Endothelial cell of umbilical vein (primary cell): ENCODE data around the gene GTF2IRD1. TPM values are rescaled to one million over a fixed set of nuclear protein-coding genes. Genes with fewer than 3 reads are reported as not detected.

Experiments used
- BruUV-seq: library from RNA; stranded (reverse); fragments of 400-500 nt; replicated peaks from 2 replicates; lab custom pipeline; 2021; lab: Mats Ljungman, UMichigan
- CTCF ChIA-PET: fragments of 300-600, 350-600 bp; sonication (Branson Sonifier 250); formaldehyde crosslinking; loops from one replicate; lab custom pipeline; 2021; ENCODE audit warnings: antibody characterized with exemption, inconsistent platforms; lab: Charles Lee
- POLR2A ChIA-PET: fragments of 300-600, 350-600 bp; sonication (Branson Sonifier 250); formaldehyde crosslinking; loops from one replicate; lab custom pipeline; 2021; ENCODE audit warnings: antibody characterized with exemption, inconsistent platforms; lab: Charles Lee
- DNase-seq: peaks from one replicate; pipeline ENCODE4 v3.0.0-alpha.2; 2011; ENCODE audit warnings: low read depth, low spot score
- FAIRE-seq: peaks from 2 replicates; lab custom pipeline; 2011; peaks lifted over from hg19 to GRCh38; lab: Jason Lieb, UNC
- H2AFZ ChIP-seq: 2 replicates; pipeline ENCODE4 v1.6.0; 2012; ENCODE audit warnings: low read depth, low read length, control low read depth, inconsistent platforms
- H3K27ac ChIP-seq: 2 replicates; pipeline ENCODE4 v1.5.1; 2011; ENCODE audit warnings: low read depth, mild to moderate bottlenecking, control low read depth, low read length, moderate library complexity; ENCODE audit not compliant: insufficient read depth
- H3K27me3 ChIP-seq, 2 experiments: 2 replicates each; pipeline versions ENCODE4 v1.6.0 to v1.6.1; 2011; ENCODE audit warnings: low read length in 2 of 2, mixed read lengths in 1 of 2; ENCODE audit not compliant: control insufficient read depth in 2 of 2, insufficient read depth in 2 of 2
- H3K36me3 ChIP-seq, 2 experiments: 2 replicates in 1 of 2; 3 replicates in 1 of 2; pipeline ENCODE4 v1.5.1; 2011; ENCODE audit warnings: low read length in 2 of 2, mild to moderate bottlenecking in 1 of 2, moderate library complexity in 1 of 2; ENCODE audit not compliant: control insufficient read depth in 2 of 2, insufficient read depth in 2 of 2; ENCODE audit errors: extremely low read depth in 1 of 2
- H3K4me1 ChIP-seq: 3 replicates; pipeline ENCODE4 v1.5.1; 2011; ENCODE audit warnings: mild to moderate bottlenecking, low read length; ENCODE audit not compliant: control insufficient read depth, insufficient read depth; ENCODE audit errors: extremely low read depth
- H3K4me2 ChIP-seq: 2 replicates; pipeline ENCODE4 v1.6.1; 2011; ENCODE audit warnings: low read length, control low read depth, mixed read lengths; ENCODE audit not compliant: insufficient read depth
- H3K4me3 ChIP-seq, 3 experiments: fragments of 200-600 bp in 1 of 3; sonication (generic), shearing (Covaris generic) in 1 of 3; replicated peaks in 1 of 3; 2 replicates each; pipeline ENCODE4 v1.5.1; 2011 to 2016; ENCODE audit warnings: control low read depth in 3 of 3, low read length in 3 of 3, mild to moderate bottlenecking in 2 of 3, inconsistent platforms in 1 of 3, low read depth in 1 of 3, moderate library complexity in 1 of 3; ENCODE audit not compliant: insufficient read depth in 1 of 3
- H3K79me2 ChIP-seq: 2 replicates; pipeline ENCODE4 v1.6.0; 2012; ENCODE audit warnings: low read length, inconsistent platforms; ENCODE audit not compliant: control insufficient read depth, insufficient read depth
- H3K9ac ChIP-seq: replicated peaks from 2 replicates; pipeline ENCODE3; 2011; ENCODE audit warnings: low read length, control low read depth; ENCODE audit not compliant: insufficient read depth; ENCODE audit errors: extremely low read depth
- H3K9me1 ChIP-seq: replicated peaks from 3 replicates; pipeline ENCODE4 v1.6.0; 2011; ENCODE audit warnings: mild to moderate bottlenecking, low read length; ENCODE audit not compliant: control insufficient read depth, insufficient read depth; ENCODE audit errors: extremely low read depth
- H3K9me3 ChIP-seq: replicated peaks from 2 replicates; pipeline ENCODE4 v1.5.1; 2012; ENCODE audit warnings: low read length, inconsistent platforms; ENCODE audit not compliant: control insufficient read depth, insufficient read depth
- H4K20me1 ChIP-seq: replicated peaks from 2 replicates; pipeline ENCODE3; 2011; ENCODE audit warnings: mild to moderate bottlenecking, low read length; ENCODE audit not compliant: control insufficient read depth, insufficient read depth; ENCODE audit errors: extremely low read depth
- CTCF ChIP-seq, 2 donors: IDR thresholded peaks; 1 replicate in 1 of 2; 2 replicates in 1 of 2; pipeline ENCODE4 v1.5.1; 2011; ENCODE audit warnings: low read length in 2 of 2, mild to moderate bottlenecking in 2 of 2, moderate library complexity in 2 of 2, control low read depth in 1 of 2, inconsistent platforms in 1 of 2, low read depth in 1 of 2; ENCODE audit not compliant: insufficient read depth in 1 of 2; ENCODE audit errors: extremely low read depth in 1 of 2
- EZH2 ChIP-seq: IDR thresholded peaks from 2 replicates; pipeline ENCODE4 v1.6.1; 2012; ENCODE audit warnings: borderline replicate concordance, low read depth, mild to moderate bottlenecking, moderate library complexity, low read length, inconsistent platforms; ENCODE audit not compliant: severe bottlenecking
- FOS ChIP-seq: IDR thresholded peaks from 2 replicates; pipeline ENCODE4 v1.6.1; 2011; ENCODE audit warnings: mild to moderate bottlenecking, low read length, moderate library complexity, borderline replicate concordance; ENCODE audit not compliant: insufficient read depth
- GATA2 ChIP-seq: IDR thresholded peaks from 2 replicates; pipeline ENCODE4 v1.7.0; 2011; ENCODE audit warnings: low read depth, mild to moderate bottlenecking, moderate library complexity, mixed read lengths, low read length; ENCODE audit not compliant: insufficient read length, insufficient read depth
- JUN ChIP-seq: IDR thresholded peaks from 2 replicates; pipeline ENCODE4 v1.6.1; 2011; ENCODE audit warnings: borderline replicate concordance, low read depth; ENCODE audit not compliant: insufficient read length, insufficient read depth
- MAX ChIP-seq: IDR thresholded peaks from 2 replicates; pipeline ENCODE4 v1.6.1; 2011; ENCODE audit not compliant: insufficient read depth, insufficient read length
- MYC ChIP-seq: IDR thresholded peaks from one replicate; pipeline ENCODE4 v1.6.1; 2011; ENCODE audit warnings: mild to moderate bottlenecking, low read depth, low read length
- POLR2A ChIP-seq: IDR thresholded peaks from 2 replicates; pipeline ENCODE4 v1.6.1; 2012; ENCODE audit warnings: low read depth, mild to moderate bottlenecking, control low read depth, low read length
- POLR2AphosphoS5 ChIP-seq: IDR thresholded peaks from 2 replicates; pipeline ENCODE4 v1.6.1; 2012; ENCODE audit warnings: low read depth, mild to moderate bottlenecking, control low read depth, low read length, moderate library complexity; ENCODE audit not compliant: insufficient read depth
- dilution Hi-C: fragments of 300-500 bp; cut with MboI; formaldehyde crosslinking; loops from one replicate; pipeline ENCODE4 v1.15.0; 2019; ENCODE audit warnings: low sequenced_read_pairs; ENCODE audit not compliant: extremely low pct_ligation_motif_present
- intact Hi-C: fragments of 100-400 bp; cut with micrococcal nuclease; formaldehyde crosslinking; loops from one replicate; pipeline ENCODE4 v1.10.0; 2022
- polyA plus RNA-seq, 4 experiments: library from polyadenylated mRNA; depleted of rRNA in 3 of 4; stranded (reverse) in 3 of 4; unstranded in 1 of 4; fragments of >200 nt; gene quantifications; 2 replicates each; pipeline versions ENCODE4 v1.2.1 to v1.2.3, GENCODE V29; 2011 to 2012; ENCODE audit warnings: missing spikeins in 1 of 4
- total RNA-seq: library from RNA; stranded (reverse); gene quantifications from 2 replicates; pipeline ENCODE4 v1.2.3, GENCODE V29; 2021

GTF2IRD1 gene
- total and polyA plus RNA-seq, 2 donors (not counting 3 experiments of a cell fraction or from before 2014, with no cell fraction given) = 14.2 to 24.2 TPM

DNA sequence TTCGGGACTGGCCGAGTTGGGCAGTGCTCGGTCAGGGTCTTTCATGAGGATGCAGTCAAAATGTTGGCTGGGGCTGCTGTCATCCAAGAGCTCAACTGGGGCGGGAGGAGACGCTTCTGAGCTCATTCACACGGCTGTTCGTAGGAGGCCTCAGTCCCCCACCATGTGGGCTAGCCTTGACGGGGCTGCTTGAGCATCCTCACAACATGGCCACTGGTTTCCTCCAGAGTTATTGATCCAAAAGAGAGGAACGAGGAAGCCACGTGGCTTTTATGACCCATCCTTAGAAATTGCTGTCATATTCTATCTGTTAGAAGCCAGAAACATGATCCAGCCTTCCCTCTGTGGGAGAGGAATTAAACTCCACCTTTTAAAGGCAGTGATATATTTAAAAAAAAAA lies 68.1 kb downstream of the GTF2IRD1 start:
- Histone ChIP-seq H3K9me1 (no peaks in the 10 kb centered on the region), H3K4me2 (no peak overlapping the region), H3K79me2 (no peaks in the 10 kb centered on the region), H3K9ac (no peak overlapping the region), H4K20me1 (no peaks in the 10 kb centered on the region), H3K4me1 (no peaks in the 10 kb centered on the region), H3K27me3 (no peaks in the 10 kb centered on the region), H2AFZ (no peak overlapping the region), H3K36me3 (peaks cover 4 to 15% of the 10 kb centered on the region in 2 experiments), H3K27ac (no peak overlapping the region), H3K9me3 (no peaks in the 10 kb centered on the region), H3K4me3 (no peak overlapping the region)
- DNase-seq = no peak
- no TSS peak for BruUV-seq
- intact Hi-C loops = no loop called here
- ChIA-PET POLR2A (no interaction called here), CTCF (no interaction called here)
- TF ChIP-seq MAX = no peak
- no peak for TF ChIP-seq GATA2
- TF ChIP-seq FOS = no peak
- TF ChIP-seq CTCF (IDR thresholded peaks at IDR 0.05; ENCODE audit: extremely low read depth in 1 of 2, insufficient read depth in 1 of 2, low read depth in 1 of 2, low read length in 2 of 2) = no peak
- FAIRE-seq = no peak
- dilution Hi-C loops = no loop called here

DNA sequence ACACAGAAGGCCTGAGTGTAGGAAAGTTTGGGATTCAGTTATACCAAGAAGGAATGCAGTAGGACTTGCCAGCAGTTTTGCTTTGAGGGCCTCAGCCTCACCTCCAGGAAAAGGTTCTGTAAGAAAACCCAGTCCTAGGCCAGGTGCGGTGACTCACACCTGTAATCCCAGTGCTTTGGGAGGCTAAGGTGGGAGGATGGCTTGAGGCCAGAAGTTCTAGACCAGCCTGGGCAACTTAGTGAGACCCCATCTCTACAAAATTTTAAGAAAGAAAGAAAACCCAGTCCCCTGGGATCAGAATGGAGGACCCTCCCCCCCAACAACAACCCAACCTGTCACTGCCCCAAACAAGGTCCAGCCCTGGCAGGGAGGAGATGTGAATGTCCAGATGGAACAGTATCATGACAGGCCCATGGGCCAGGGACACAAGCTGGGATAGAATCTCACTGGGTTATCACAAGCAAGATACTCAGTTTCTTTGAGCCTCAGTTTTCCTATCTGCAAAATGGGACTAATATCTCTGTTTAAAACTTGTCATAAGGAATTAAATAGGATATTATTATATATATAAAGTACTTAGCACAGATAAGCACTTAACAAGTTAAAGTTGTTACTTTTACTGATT lies 68.7 kb downstream of the GTF2IRD1 start:
- H3K79me2 ChIP-seq = no peaks in the 10 kb centered on the region
- H4K20me1 ChIP-seq = no peaks in the 10 kb centered on the region
- H3K36me3 ChIP-seq = peaks cover 4 to 15% of the 10 kb centered on the region in 2 experiments
- no peak overlapping the region for H3K4me3 ChIP-seq
- ChIA-PET CTCF (no interaction called here), POLR2A (no interaction called here)
- H3K9me1 ChIP-seq = no peaks in the 10 kb centered on the region
- no peak overlapping the region for H2AFZ ChIP-seq
- H3K4me2 ChIP-seq = no peak overlapping the region
- intact Hi-C loops (no loop called here), dilution Hi-C loops (no loop called here)
- H3K4me1 ChIP-seq = no peaks in the 10 kb centered on the region
- TF ChIP-seq MYC (no peak), GATA2 (no peak), CTCF (IDR thresholded peaks at IDR 0.05; ENCODE audit: extremely low read depth in 1 of 2, insufficient read depth in 1 of 2, low read depth in 1 of 2, low read length in 2 of 2) (no peak), MAX (no peak), FOS (no peak), JUN (no peak), EZH2 (no peak), POLR2AphosphoS5 (no peak), POLR2A (no peak)
- DNase-seq (no peak), FAIRE-seq (no peak)
- H3K9me3 ChIP-seq = no peaks in the 10 kb centered on the region
- no peak overlapping the region for H3K27ac ChIP-seq
- H3K27me3 ChIP-seq = no peaks in the 10 kb centered on the region
- no peak overlapping the region for H3K9ac ChIP-seq
- BruUV-seq = no TSS peak
